Measurements from ENCODE around the gene IQGAP2.
A peak's percentile ranks its signal among the peaks of the same experiment; 100 is the strongest.

The IQGAP2 gene

DNA sequence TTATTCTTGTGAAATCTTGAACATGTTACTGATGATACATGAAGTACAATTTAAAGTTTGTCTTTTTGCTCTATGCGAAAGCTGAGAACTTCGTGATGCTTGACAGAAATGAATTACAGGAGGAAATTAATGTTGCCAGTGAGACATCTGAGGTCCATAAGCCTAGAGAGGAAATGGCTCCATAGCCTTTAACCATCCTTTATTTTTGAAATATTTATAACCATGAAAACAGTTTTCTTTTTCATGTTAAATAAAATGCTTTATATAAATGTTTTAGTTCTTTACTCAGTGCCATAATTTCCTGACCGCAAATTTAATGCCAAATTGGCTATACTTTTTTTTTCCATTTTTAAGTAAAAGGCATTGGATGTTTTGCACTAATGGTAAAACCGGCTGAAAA is 191.0 kb downstream of the IQGAP2 start:
- H3K36me3 ChIP-seq (ENCODE audit: control insufficient read depth, insufficient read depth, low read length) = no peaks in the 10 kb centered on the region
- H3K27me3 ChIP-seq (ENCODE audit: control insufficient read depth, insufficient read depth, low read length) = no peaks in the 10 kb centered on the region
- TF ChIP-seq, protein P1, sequence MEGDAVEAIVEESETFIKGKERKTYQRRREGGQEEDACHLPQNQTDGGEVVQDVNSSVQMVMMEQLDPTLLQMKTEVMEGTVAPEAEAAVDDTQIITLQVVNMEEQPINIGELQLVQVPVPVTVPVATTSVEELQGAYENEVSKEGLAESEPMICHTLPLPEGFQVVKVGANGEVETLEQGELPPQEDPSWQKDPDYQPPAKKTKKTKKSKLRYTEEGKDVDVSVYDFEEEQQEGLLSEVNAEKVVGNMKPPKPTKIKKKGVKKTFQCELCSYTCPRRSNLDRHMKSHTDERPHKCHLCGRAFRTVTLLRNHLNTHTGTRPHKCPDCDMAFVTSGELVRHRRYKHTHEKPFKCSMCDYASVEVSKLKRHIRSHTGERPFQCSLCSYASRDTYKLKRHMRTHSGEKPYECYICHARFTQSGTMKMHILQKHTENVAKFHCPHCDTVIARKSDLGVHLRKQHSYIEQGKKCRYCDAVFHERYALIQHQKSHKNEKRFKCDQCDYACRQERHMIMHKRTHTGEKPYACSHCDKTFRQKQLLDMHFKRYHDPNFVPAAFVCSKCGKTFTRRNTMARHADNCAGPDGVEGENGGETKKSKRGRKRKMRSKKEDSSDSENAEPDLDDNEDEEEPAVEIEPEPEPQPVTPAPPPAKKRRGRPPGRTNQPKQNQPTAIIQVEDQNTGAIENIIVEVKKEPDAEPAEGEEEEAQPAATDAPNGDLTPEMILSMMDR (IDR thresholded peaks at IDR 0.05) = no peak
- no peak overlapping the region for H2AFZ ChIP-seq
- H3K9ac ChIP-seq = no peak overlapping the region
- no peaks in the 10 kb centered on the region for H3K4me1 ChIP-seq
- no peaks in the 10 kb centered on the region for H3K79me2 ChIP-seq
- no peak overlapping the region for H3K4me3 ChIP-seq (ENCODE audit: low read depth, low read length)
- no peaks in the 10 kb centered on the region for H3K9me3 ChIP-seq (ENCODE audit: control insufficient read depth, low read length)
- H3K4me2 ChIP-seq (ENCODE audit: low read length) = no peak overlapping the region
- H3K27ac ChIP-seq = no peak overlapping the region

- Histone ChIP-seq H3K4me1 (no peaks in the 10 kb centered on the region), H3K79me2 (no peaks in the 10 kb centered on the region), H3K4me3 (ENCODE audit: low read depth, low read length) (no peak overlapping the region), H3K4me2 (ENCODE audit: low read length) (no peak overlapping the region), H3K27me3 (ENCODE audit: control insufficient read depth, insufficient read depth, low read length) (no peaks in the 10 kb centered on the region), H3K27ac (no peak overlapping the region), H3K9ac (no peak overlapping the region), H3K9me3 (ENCODE audit: control insufficient read depth, low read length) (no peaks in the 10 kb centered on the region), H3K36me3 (ENCODE audit: control insufficient read depth, insufficient read depth, low read length) (no peaks in the 10 kb centered on the region), H2AFZ (no peak overlapping the region)
- TF ChIP-seq, protein P1 (IDR thresholded peaks at IDR 0.05) = no peak
These were observed 192.8 kb downstream of the IQGAP2 start for GRCh38 chr5:76595755-76596481.

DNA sequence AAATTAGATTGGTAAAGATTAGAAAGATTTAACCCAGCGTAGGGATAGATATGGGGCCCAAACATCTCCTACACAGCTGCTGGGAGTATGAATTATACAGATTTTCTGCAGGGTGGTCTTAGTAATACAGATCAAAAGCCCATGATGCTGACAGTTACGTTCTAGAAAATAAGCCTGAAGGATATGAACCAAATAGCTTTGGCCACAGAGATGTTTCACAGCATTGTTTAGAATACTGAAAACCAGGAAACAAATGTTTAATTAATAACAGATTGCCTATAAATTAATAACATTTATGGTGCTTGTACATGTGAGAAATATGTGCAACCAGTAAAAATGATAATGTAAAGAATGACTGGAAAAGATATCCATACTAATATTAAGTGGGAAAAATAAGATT is 195.4 kb downstream of the IQGAP2 start:
- Histone ChIP-seq H3K27ac (no peak overlapping the region), H3K9me3 (ENCODE audit: control insufficient read depth, low read length) (no peaks in the 10 kb centered on the region)

GRCh38 chr5:76600716-76601115 is 197.6 kb downstream of the IQGAP2 start:
- Histone ChIP-seq H3K27me3 (ENCODE audit: control insufficient read depth, insufficient read depth, low read length) (no peaks in the 10 kb centered on the region), H3K9me3 (ENCODE audit: control insufficient read depth, low read length) (no peaks in the 10 kb centered on the region), H3K79me2 (no peaks in the 10 kb centered on the region), H3K36me3 (ENCODE audit: control insufficient read depth, insufficient read depth, low read length) (no peaks in the 10 kb centered on the region), H3K9ac (no peak overlapping the region), H2AFZ (no peak overlapping the region), H3K4me2 (ENCODE audit: low read length) (no peak overlapping the region), H3K27ac (no peak overlapping the region), H3K4me1 (no peaks in the 10 kb centered on the region), H3K4me3 (ENCODE audit: low read depth, low read length) (no peak overlapping the region)
- TF ChIP-seq, protein P1 (IDR thresholded peaks at IDR 0.05) = no peak

More for the DNA sequence above, 195.4 kb downstream of the IQGAP2 start:
- H3K27me3 ChIP-seq (ENCODE audit: control insufficient read depth, insufficient read depth, low read length) = no peaks in the 10 kb centered on the region
- no peaks in the 10 kb centered on the region for H3K36me3 ChIP-seq (ENCODE audit: control insufficient read depth, insufficient read depth, low read length)
- no peak overlapping the region for H2AFZ ChIP-seq
- TF ChIP-seq, protein P1 (IDR thresholded peaks at IDR 0.05) = no peak
- H3K4me1 ChIP-seq = no peaks in the 10 kb centered on the region
- H3K79me2 ChIP-seq = no peaks in the 10 kb centered on the region
- no peak overlapping the region for H3K4me2 ChIP-seq (ENCODE audit: low read length)
- H3K4me3 ChIP-seq (ENCODE audit: low read depth, low read length) = no peak overlapping the region
- no peak overlapping the region for H3K9ac ChIP-seq

- no peaks in the 10 kb centered on the region for H3K9me3 ChIP-seq (ENCODE audit: control insufficient read depth, low read length)
- H3K4me3 ChIP-seq (ENCODE audit: low read depth, low read length) = no peak overlapping the region
- no peak overlapping the region for H3K4me2 ChIP-seq (ENCODE audit: low read length)
- no peaks in the 10 kb centered on the region for H3K4me1 ChIP-seq
- no peaks in the 10 kb centered on the region for H3K36me3 ChIP-seq (ENCODE audit: control insufficient read depth, insufficient read depth, low read length)
- no peak overlapping the region for H3K27ac ChIP-seq
- no peak overlapping the region for H2AFZ ChIP-seq
- H3K27me3 ChIP-seq (ENCODE audit: control insufficient read depth, insufficient read depth, low read length) = no peaks in the 10 kb centered on the region
- TF ChIP-seq, protein P1 (IDR thresholded peaks at IDR 0.05) = peak; percentile 72
- H3K79me2 ChIP-seq = no peaks in the 10 kb centered on the region
- no peak overlapping the region for H3K9ac ChIP-seq
These were observed 198.4 kb downstream of the IQGAP2 start for GRCh38 chr5:76601470-76601869.
